ENCODE results near the gene MYO15A.
A peak's percentile ranks its signal among the peaks of the same experiment; 100 is the strongest.

Gene MYO15A

DNA sequence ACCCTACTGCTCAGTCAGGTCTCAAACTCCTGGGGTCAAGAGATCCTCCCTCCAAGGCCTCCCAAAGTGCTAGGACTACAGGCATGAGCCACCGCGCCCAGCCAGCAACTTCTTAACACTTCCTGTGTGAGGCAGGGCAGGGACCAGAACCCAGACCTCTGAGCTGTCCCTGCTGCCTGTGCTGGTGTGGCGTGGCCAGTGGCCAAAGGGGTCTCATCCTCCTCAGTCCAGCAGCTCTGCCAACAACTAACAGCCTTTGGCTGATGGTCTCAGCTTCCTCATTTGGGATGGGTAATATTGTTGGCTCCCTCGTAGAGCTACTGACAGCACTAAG, 115.5 kb downstream of the MYO15A start:
- H3K4me1 ChIP-seq (ENCODE audit: insufficient read depth, poor library complexity, severe bottlenecking) = no peaks in the 10 kb centered on the region
- DNase-seq (ENCODE audit: low spot score) (no peak), ATAC-seq (ENCODE audit: low read depth) (no peak)
- no peaks in the 10 kb centered on the region for H3K9me3 ChIP-seq (ENCODE audit: severe bottlenecking)
- H3K27ac ChIP-seq (ENCODE audit: poor library complexity, severe bottlenecking) = no peak overlapping the region
- H3K36me3 ChIP-seq (ENCODE audit: low read depth) = no peaks in the 10 kb centered on the region
- H3K4me3 ChIP-seq (ENCODE audit: severe bottlenecking) = no peak overlapping the region
- TF ChIP-seq, protein P1, sequence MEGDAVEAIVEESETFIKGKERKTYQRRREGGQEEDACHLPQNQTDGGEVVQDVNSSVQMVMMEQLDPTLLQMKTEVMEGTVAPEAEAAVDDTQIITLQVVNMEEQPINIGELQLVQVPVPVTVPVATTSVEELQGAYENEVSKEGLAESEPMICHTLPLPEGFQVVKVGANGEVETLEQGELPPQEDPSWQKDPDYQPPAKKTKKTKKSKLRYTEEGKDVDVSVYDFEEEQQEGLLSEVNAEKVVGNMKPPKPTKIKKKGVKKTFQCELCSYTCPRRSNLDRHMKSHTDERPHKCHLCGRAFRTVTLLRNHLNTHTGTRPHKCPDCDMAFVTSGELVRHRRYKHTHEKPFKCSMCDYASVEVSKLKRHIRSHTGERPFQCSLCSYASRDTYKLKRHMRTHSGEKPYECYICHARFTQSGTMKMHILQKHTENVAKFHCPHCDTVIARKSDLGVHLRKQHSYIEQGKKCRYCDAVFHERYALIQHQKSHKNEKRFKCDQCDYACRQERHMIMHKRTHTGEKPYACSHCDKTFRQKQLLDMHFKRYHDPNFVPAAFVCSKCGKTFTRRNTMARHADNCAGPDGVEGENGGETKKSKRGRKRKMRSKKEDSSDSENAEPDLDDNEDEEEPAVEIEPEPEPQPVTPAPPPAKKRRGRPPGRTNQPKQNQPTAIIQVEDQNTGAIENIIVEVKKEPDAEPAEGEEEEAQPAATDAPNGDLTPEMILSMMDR (IDR thresholded peaks at IDR 0.05; ENCODE audit: poor library complexity, severe bottlenecking) = no peak
- H3K27me3 ChIP-seq (ENCODE audit: insufficient read depth, poor library complexity, severe bottlenecking) = no peaks in the 10 kb centered on the region

DNA sequence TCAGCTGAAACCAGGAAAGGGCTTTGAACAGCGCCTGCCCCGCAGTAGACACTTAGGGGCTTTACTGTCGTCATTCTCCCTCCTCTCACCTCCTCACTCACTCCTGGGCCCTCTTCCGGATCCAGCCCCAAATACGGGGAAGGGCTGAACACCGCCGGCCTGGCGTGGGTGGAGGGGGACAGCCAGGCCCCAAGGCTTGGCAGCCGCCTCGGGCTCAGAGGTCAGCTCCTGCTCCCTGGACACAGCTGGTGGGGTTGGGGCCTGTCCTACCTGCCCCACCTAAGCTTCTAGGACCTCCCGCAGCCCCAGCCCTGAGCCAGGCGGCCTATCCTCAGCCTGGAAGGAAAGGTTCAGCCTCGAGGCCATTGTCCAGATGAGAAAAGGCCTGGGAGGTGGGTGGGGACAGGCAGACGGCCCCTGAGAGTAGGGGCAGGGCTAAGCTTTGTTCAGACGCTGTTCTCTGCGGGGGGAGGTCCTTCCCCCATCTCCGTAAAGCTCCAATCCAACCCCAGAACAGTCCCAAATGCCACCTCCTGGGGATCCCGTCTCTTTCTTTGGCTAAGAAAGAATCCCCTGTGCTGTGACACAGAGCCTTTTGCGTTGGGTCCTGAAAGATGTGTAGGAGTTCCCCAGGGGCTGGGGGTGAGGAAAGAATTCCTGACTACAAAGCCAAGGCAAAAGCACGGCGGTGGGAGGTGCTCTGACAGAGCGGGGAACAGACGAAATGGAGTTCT, 116.0 kb downstream of the MYO15A start:
- ATAC-seq (ENCODE audit: low read depth) (no peak), DNase-seq (ENCODE audit: low spot score) (peak; percentile 51)
- Histone ChIP-seq H3K27ac (ENCODE audit: poor library complexity, severe bottlenecking) (no peak overlapping the region), H3K4me1 (ENCODE audit: insufficient read depth, poor library complexity, severe bottlenecking) (no peaks in the 10 kb centered on the region), H3K27me3 (ENCODE audit: insufficient read depth, poor library complexity, severe bottlenecking) (no peaks in the 10 kb centered on the region), H3K4me3 (ENCODE audit: severe bottlenecking) (peak overlapping the region; percentile 59), H3K36me3 (ENCODE audit: low read depth) (no peaks in the 10 kb centered on the region), H3K9me3 (ENCODE audit: severe bottlenecking) (no peaks in the 10 kb centered on the region)
- TF ChIP-seq, protein P1 (IDR thresholded peaks at IDR 0.05; ENCODE audit: poor library complexity, severe bottlenecking) = no peak

DNA sequence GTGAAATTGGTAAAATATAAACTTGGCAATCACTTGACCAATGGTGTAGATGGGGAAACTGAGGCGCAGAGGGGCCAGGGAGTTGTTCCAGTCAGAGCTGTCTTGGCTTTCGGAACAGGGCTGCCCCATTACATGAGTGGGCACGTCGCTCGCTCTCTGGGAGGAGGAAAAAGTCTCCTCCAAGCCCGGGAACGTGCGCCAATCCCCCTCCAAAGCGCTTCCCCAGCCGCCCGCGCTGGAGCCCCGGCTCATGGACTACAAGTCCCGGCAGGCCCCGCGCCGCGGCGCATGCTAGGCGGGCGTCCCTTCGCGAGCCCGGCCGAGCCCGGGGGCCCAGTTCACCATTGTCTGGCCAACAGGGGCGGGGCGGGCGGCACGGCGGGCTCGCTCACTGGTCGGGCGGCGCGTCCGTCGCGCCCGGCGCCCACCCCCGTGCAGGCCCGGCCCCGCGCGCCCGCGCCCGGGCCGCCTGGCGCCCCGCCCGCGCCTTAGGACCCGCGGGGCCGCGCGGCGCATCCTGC, 116.6 kb downstream of the MYO15A start, which contains the start of gene LLGL1:
Gene LLGL1, plus strand, starts transcription at position 515 of the 521 bp plus-strand sequence. CDS start 48 bp downstream, outside the sequence.
- peak; percentile 93 for ATAC-seq (ENCODE audit: low read depth)
- no peaks in the 10 kb centered on the region for H3K9me3 ChIP-seq (ENCODE audit: severe bottlenecking)

DNA sequence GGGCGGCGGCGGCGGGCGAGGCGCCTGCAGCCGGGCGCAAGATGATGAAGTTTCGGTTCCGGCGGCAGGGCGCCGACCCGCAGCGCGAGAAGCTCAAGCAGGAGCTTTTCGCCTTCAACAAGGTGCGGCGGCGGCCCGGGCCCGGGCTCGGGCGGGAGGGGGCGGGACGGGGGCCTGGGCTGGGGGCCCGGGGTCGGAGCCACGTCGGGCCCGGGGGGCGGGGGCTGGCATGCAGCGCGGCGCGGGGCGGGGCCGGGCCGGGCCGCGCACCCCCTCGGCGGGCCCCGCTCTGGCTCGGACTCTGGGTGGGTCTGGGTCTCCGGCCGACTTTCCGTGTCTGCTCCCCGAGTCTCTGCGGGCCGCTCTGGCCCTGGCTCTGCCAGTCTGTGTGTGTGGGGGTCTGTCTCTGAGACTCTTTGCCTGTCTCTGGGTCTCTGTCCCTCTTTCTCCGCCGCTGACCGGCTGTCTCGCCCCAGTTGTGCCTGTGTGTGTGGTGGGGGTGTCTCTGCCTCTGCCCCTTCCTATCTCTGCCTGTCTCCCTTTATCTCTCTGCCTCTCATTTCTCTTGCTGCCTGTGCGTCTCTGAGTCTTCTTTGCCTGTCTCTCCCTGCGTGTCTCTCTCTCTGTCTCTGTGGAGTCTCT, 117.2 kb downstream of the MYO15A start:
- DNase-seq (ENCODE audit: low spot score) = peak; percentile 45
- peak overlapping the region; percentile 47 for H3K27ac ChIP-seq (ENCODE audit: poor library complexity, severe bottlenecking)
- peak overlapping the region; percentile 59 for H3K4me3 ChIP-seq (ENCODE audit: severe bottlenecking)
- ATAC-seq (ENCODE audit: low read depth) = peak; percentile 11; the same call in 1 of the 3 replicates
- TF ChIP-seq, protein P1 (IDR thresholded peaks at IDR 0.05; ENCODE audit: poor library complexity, severe bottlenecking) = no peak
- no peaks in the 10 kb centered on the region for H3K9me3 ChIP-seq (ENCODE audit: severe bottlenecking)
- no peaks in the 10 kb centered on the region for H3K36me3 ChIP-seq (ENCODE audit: low read depth)
- H3K4me1 ChIP-seq (ENCODE audit: insufficient read depth, poor library complexity, severe bottlenecking) = no peaks in the 10 kb centered on the region
- H3K27me3 ChIP-seq (ENCODE audit: insufficient read depth, poor library complexity, severe bottlenecking) = no peaks in the 10 kb centered on the region

More for the DNA sequence above, 116.6 kb downstream of the MYO15A start, which contains the start of gene LLGL1:
- H3K36me3 ChIP-seq (ENCODE audit: low read depth) = no peaks in the 10 kb centered on the region
- TF ChIP-seq, protein P1 (IDR thresholded peaks at IDR 0.05; ENCODE audit: poor library complexity, severe bottlenecking) = no peak
- H3K4me1 ChIP-seq (ENCODE audit: insufficient read depth, poor library complexity, severe bottlenecking) = no peaks in the 10 kb centered on the region
- peak within 1 kb of the TSS; percentile 59 for H3K4me3 ChIP-seq (ENCODE audit: severe bottlenecking)
- no peaks in the 10 kb centered on the region for H3K27me3 ChIP-seq (ENCODE audit: insufficient read depth, poor library complexity, severe bottlenecking)
- peak; percentile 97 for DNase-seq (ENCODE audit: low spot score)
- H3K27ac ChIP-seq (ENCODE audit: poor library complexity, severe bottlenecking) = peak within 1 kb of the TSS; percentile 47
